ENCODE data around the gene ECT2.

- TF ChIP-seq CTCF (optimal IDR thresholded peaks at IDR 0.05 in 1 of 3, IDR thresholded peaks at IDR 0.05 in 1 of 3, conservative IDR thresholded peaks at IDR 0.05 in 1 of 3; ENCODE audit: extremely low read depth in 1 of 3, insufficient read depth in 2 of 3, low read length in 3 of 3) (no peak), EZH2 (IDR thresholded peaks at IDR 0.05; ENCODE audit: low read length) (no peak)
Measured at GRCh38 chr3:172707030-172707429, 43.5 kb upstream of the ECT2 start.

Measured in keratinocyte (primary cell).